ENCODE results near the gene NHERF1.

Gene NHERF1

DNA sequence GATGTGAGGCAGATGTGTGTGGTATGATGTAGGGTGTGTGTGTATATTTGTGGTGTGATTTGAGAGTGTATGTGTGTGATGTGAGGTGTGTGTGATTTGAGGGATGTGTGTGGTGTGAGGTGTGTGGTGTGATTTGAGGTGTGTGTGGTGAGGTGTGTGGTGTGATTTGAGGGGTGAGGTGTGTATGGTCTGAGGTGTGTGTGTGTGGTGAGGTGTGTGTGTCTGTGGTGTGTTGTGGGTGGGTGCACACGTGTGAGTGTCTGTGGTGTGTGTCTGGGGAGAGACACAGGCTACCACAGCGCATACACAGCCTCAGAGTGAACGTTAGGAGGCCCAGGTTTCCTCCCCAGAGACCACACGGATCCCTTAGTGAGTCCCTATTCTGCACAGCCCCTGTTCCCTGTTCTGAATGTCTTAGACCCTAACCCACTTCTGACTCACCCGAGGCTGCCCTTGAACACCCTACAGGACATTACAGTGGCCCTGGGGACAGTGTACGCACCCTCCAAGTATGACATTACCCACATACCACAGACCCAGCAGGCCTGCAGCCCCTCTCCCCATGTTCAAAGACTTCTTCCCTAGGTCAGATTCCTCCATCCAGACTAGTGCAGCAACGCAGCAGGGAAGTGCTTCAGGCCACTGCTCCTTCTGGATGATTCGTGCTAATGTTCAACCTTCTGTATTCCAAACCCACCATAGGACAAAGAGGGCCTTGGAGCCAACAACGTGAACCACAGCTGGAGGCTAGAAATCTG lies 14.9 kb upstream of the NHERF1 start:
- DNase-seq, result peak in 2 of 5 experiments; percentile 41 to 69

DNA sequence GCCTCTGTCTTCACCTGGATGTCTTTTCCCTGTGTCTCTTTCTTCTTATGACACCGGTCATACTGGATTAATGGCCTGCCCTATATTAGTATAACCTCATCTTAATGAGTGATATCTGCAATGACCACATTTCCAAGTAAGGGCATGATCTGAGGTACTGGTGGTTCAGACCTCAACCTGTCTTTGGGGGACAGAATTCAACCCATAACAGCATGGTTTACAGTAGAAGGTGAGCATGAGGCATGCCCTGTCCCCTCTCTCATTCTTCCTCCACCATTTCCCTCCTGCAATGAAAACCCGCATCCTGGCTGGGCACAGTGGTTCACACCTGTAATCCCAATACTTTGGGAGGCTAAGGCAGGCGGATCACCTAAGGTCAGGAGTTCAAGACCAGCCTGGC lies 14.2 kb upstream of the NHERF1 start:
- DNase-seq, result no peak

DNA sequence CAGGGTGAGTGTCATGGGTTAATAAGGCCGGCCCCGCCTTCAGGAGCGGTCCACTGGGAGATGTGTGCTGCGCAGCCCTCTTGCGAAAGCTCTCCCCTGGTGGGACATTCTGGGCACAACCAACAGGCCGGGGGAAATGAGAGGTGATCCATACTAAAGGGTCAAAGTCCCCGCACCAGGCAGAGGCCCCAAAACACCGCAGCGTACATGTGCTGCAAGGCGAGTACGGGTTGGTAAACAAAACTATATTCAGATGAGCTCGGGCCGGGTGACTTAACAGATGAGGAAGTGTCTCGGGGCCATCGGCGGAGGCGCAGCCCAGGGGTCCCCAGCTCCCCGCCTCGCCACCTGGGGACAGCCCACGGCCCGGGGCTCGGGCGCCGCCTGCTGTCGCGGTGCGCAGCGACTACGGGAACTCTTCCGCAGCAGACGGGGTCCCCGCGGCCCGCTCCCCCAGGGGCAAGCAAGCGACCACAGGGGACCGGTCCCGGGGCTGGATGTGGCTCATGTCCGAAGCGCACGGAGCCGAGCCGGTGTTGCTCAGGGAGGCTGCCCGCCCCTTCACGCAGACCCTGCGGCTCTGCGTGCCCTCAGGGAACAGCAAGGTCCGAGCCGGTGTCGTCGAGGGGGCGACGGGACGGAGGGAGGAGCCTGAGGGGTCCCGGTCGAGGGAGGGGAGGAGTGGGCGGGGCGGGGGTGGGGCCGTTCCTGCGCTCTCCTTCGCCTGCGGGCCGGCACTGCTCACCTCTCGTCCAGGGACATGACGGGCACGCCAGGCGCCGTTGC lies 11.7 kb upstream of the NHERF1 start, which contains the start of gene RAB37:
RAB37 (plus strand) TSS at position 744 of the 786 bp plus-strand sequence; CDS start at position 761, 17 bp downstream.
- DNase-seq, result peak in 3 of 5 experiments; percentile 27 to 69 (median 35)

DNA sequence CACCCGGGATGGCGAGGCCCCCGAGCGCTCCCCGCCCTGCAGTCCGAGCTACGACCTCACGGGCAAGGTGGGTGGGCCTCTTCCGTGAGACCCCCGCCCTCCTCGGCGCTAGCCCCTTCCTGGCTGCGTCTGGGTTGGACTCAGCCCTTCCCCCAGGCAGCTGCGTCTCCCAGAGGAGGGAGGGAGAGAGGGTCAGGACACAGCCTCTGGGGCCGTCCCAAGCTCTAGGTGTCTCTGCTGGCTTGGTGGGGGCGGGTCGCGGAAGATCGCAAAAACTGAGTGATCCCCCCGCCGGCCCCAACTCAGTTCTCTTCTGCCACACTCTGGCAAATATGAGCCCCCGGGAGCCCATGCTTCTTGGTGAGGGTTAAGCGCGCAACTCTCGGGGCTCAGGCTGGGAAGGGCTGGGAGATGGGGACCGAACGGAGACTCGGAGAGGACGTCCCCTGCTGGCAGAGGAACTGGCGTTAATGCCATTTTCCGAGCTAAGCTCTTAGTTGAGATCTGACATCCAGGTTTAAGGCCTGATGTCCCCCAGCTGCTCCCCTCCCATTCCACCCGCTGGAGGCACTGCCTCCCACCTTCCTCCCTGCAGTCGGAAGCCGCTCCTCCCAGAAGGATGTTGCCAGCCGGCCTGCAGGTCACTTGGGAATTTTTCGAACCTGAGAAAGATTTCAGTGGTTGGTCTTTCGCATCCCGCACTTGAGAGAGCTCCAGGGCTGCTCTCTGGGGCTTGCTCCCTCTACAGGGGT lies 11.0 kb upstream of the NHERF1 start:
- DNase-seq, result peak in 3 of 5 experiments; percentile 36 to 71 (median 36)

DNA sequence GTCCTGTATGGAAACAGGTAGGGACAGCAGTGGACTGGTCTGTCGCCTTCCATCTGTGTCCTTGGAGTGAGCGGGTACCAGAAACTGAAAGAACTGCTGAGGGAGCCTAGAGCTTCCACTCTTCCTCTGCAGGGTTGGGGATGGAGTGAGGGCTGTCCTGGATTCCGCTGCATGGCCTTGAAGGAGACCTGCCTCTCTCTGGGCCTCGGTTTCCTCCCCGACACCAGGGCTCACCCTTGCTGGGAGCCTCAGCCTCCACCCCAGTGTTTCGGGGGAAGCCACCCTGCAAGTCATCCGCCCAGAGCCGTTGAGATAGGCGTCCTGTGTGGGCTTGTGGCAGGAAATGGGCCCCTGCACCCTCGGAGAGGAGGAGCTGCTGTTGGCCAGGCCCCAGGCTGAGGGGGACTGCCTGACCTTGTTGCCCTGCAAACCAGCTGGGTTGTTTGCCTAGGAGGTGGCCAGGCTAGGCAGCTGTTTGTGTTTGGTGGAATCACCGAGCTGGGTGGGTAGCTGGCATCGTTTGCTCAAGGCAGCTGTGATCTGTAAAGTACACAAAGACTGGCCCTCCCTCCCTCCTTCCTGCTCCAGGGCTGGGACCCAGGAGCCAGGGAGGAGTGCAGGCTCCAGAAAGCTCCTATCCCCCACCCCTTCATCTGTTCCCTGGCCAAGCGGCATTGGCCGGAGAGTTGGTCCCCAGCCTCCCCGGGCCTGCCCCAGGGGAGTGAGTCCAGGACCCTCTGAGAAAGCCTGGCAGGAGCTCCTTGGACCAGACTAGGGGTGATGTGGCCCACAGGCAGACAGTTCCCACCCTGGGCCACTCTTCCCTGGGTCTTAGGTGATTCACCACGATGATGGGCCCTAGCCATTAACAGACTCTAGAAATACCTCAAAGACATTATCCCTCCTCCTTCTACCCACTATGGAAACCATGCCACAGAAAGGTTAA lies 10.1 kb upstream of the NHERF1 start:
- DNase-seq, result peak; percentile 25 to 98 (median 62)

DNA sequence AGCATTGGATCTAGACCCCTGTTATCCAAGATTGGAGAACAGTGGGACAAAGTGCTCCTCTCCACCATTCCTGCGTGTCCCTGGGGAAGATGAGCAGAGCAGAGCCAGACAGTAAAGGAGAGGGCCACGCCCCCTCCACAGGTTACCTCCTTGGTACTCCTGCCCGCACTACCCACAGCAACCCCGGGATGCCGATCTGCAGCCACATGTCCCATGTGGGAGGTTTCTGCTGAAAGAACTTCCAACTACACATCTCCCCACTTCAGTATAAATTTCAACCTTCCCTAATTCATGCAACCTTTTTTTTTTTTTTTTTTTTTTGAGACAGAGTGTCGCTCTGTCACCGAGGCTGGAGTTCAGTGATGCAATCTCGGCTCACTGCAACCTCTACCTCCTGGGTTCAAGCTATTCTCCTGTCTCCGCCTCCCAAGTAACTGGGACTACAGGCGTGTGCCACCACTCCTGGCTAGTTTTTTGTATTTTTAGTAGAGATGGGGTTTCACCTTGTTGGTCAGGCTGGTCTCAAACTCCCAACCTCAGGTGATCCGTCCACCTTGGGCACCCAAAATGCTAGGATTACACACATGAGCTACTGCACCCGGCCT lies 9.1 kb upstream of the NHERF1 start:
- peak in 2 of 5 experiments; percentile 38 to 63 for DNase-seq

DNA sequence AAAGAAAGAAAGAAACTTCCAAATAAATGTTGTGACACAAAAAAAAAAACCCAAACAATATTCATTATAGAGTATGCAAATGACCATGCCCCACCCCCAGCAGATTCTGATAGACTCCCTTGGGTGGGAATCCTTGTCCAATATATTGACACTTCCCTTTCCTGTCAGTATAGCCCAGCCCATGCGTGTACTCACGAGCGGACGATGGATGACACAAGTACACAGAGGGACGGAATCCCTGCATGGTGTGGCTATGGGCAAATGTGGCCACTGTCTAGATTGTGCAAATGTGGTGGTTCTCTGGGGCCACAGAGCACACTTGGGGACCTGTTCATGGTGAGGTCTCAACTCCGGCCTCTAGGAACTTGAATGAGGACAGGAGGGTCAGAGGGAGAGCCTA lies 8.3 kb upstream of the NHERF1 start:
- no peak for DNase-seq

DNA sequence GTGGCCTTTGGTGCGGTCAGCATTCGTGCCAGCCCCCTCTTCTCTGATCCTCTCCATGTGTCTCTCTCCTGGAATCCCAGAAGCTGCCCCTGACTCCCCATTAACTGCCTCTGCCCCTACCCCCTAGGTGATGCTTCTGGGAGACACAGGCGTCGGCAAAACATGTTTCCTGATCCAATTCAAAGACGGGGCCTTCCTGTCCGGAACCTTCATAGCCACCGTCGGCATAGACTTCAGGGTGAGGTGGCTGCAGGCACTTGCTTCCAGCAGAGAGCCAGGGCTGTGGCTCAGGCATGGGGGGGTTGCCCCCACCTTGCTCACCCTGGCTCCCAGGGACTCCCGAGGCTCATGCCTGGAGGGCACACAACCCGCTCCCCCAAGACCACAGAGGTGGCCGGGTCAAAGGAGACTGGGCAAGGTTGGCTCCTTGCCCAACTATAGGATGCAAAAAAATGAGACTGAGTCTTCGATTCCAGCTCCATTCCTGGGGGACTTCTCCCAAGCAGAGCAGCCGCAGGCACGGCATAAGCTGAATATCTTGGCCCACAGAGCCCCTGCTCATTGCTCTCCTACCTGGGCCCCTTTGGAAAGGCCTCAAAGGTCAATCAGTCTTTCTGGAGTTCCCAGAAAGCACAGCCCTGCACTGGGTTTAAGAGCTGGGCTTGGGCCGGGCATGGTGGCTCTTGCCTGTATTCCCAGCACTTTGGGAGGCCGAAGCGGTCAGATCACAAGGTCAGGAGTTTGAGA lies 7.6 kb upstream of the NHERF1 start:
- no peak for DNase-seq

DNA sequence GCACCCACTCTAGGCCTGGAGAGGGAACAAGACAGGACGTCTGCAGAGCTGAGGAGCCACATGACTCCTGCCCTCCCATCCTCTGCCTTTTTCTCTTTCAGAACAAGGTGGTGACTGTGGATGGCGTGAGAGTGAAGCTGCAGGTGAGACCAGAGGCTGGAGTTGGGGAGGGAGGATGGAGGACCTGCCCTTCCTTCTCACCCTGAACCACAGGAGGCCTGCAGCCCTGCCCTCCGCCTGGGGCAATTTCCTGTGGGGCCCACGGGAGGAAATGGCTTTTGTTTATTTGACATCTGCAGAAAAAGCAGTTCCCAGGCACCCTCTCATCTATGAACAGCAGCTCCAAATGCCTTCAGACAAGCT lies 6.3 kb upstream of the NHERF1 start:
- DNase-seq, result peak in 2 of 5 experiments; percentile 64 to 94

DNA sequence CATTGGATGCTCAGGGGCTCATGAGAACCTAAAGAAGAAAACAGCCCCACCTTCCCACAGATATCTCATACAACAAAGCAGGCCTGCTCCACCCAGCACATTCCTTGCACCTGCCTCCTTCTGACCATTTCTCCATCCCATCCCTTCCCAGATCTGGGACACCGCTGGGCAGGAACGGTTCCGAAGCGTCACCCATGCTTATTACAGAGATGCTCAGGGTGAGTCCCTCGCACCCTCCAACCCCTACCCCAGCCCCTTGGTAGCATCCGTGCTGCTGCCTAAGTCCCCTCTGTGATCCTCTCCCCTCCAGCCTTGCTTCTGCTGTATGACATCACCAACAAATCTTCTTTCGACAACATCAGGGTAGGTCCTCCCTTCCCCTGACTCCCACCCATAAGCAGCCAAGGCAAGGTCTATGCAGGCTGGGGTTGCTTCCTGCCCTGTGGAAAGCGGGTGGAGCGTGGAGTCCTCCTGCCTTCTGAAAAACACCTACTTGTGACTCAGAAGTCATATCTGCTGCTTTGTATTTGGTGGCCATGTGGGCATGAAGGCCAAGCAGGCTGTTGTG lies 5.4 kb upstream of the NHERF1 start:
- no peak for DNase-seq

DNA sequence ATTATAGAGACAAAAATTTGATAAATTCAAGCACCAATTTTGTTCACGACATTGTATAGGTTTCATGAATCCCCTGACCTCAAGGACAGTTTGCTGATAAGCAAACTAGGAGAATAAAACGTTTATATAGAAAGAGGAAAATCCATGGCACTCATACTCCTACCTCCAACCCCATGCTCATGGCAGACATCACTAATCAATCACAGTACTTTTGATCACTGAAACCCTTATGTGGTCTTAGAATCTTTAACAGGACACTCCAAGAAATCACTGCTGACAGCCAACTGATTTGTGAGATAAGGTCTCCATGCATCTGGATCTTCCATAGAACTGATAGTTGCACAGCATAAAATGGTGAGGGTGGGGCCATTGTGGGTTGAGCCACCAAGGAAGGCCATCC lies 4.7 kb upstream of the NHERF1 start:
- DNase-seq, result no peak

DNA sequence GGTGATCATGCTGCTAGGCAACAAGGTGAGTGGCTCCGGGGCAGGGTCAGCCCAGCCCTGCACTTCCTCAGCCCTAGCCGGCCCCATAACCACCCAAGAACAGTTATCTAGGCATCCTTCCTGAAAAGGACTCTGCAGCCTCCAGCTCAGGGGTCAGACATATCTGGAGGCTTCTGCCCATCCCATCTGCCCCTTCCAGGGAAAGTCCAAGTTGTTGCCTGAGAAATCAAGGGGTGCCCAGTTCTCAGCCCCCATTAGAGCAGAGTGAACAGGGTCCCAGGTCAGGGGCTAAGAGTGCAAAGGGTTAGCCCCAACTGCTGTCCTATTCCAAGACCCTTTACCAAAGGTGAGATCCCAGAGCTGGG lies 4.1 kb upstream of the NHERF1 start:
- no peak for DNase-seq

DNA sequence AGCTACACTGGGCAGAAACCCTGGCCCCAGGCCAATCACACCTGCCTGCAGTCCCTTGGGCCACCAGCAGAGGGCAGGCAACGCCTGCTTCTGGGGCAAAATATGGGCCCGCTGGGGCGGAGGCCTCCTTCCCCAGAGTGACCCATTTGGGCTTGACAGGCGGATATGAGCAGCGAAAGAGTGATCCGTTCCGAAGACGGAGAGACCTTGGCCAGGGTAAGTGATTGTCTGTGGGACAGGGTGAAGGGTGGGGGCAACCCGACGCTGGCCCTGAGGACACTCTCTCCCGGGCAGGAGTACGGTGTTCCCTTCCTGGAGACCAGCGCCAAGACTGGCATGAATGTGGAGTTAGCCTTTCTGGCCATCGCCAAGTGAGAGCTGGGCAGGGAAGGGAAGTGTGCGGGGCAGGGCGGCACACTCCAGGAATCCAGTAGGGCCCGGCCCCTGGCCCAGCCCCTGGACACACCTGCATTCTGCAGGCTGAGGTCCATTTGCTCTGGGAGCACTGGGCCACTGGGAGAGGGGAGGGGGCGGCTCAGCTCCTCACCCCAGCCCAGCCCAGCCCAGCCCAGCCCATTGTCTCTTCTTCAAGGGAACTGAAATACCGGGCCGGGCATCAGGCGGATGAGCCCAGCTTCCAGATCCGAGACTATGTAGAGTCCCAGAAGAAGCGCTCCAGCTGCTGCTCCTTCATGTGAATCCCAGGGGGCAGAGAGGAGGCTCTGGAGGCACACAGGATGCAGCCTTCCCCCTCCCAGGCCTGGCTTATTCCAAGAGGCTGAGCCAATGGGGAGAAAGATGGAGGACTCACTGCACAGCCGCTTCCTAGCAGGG lies 3.5 kb upstream of the NHERF1 start:
- DNase-seq, result peak; percentile 68 to 83 (median 75)

DNA sequence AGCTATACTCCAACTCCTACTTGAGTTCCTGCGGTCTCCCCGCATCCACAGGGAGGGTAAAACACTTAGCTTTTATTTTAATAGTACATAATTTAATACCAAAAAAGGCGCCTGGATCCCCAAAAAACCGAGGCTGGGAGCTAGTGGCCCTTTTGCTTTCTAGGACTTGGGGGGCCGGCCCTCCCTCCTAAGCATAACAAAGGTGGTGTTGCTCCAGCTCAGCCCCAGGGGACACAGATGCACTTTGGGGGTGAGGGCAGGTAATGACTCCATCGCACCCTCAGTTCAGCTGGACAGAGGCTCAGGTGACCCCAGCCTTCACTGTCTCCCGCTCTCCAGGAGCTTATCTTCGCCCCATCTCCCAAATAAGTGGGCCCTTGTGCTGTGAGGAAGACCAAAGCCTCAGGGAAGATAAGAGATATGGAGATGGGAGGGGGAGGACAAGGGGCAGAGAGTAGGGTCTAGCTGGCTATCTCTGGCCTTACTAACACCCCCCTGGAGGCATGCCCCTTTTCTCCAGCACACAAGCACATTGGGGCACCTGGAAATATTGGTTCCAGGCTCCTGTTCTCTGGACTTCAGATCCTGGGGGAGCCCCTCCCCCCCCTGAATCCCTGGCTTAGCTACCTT lies 2.8 kb upstream of the NHERF1 start:
- DNase-seq, result no peak

DNA sequence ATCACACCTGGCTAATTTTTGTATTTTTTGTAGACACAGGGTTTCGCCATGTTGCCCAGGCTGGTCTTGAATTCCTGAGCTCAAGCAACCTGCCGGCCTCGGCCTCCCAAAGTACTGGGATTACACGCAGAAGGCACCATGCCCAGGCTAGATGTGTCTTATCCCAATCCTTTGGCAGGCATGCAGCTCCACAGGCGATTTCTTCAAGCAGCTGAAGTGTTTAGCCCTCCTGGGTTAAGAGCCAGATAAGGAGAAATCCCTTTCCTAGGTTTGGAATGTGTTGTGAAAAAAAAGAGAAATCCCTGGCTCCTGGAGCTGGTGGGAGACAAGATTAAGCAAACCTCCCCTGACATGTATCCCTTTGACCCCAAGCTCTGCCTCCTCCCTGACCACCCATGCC lies 2.1 kb upstream of the NHERF1 start:
- DNase-seq, result no peak

DNA sequence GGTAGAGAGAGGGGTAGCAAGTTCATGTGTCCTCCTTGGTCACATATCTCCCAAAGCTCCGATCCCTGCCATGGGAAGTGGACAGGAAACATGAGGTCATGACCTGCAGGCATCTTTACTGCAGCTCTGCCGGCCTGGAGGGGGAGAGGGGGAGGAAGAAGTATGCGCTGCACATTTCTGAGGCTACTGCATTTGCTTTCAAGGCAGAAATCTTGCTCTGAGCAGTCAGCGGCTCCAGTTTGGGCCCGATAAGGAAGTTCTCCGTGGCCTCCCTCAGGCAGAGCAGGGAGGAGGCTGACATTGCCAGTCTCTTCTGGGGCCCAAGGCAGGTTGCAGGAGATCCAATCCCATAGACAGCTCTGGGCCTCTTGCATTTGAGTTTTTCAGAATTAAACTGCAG lies 1.5 kb upstream of the NHERF1 start:
- no peak for DNase-seq

DNA sequence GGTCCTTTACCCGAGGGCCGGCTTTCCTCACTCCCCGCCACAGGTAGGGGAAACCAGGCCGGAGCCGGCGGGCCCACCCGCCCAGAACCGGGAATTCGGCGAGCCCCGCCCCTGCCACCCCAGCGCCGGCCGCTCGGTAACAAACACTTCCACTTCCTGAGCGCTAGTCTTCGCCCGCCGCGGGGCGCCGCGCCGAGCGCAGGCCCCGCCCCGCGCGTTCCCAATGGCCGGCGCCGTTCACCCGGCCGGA lies 224 bp upstream of the NHERF1 start:
- DNase-seq, result no peak

DNA sequence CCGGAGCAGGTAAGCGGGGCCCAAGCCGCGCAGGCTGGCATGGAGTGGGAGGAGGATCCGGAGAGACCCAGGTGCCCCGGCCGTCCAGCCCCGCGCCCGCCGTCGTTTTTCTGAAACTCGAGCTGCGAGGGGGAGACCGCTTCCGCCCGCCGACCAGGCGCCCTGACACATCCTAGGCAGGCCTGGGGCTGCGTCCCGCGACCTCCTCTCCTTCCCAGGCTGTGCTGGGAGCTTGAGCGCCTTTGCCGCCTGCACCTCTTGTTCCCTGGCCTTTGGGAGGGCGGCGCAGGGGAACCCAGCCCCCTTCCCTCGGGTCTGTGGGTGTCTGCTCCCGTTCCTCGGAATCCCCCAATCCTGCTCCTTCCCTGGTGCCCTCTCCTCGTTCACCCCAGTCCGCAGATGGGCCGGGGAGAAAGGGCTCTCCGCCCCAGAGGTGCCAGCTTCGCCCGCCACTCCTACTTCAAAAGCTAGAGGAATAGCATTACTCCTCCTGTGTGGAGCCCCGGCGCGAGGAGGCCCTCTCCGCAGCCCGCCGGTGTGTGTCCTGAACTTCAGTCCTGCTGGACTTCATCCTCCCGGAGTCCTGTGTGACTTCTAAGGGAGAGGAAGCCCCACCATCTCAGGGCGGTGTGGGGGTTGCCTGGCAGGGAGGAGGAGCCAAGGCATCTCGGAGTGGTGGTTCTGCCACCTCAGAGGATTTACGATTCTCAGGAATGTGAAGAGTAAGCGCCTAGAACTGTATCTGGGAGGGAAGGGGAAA lies 1.0 kb downstream of the NHERF1 start:
- peak in 2 of 5 experiments; percentile 31 to 66 for DNase-seq

DNA sequence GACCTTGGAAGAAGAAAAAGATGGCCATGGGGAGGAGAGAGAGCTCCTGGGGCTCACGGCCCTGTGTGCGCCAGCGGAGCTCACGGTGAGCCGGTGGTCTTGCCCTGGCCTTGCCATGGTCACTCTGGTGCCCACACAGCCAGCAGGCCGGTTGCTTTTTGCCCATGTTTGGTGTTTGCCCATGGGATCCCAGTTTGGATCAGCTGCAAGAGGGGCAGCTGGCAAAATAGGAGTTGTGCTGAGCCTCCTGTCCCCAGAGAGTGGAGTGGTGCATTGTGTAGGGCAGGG lies 1.6 kb downstream of the NHERF1 start:
- no peak for DNase-seq

All from T-helper 2 cell (primary cell).